RWPE2 (cell line): ENCODE results near the gene ATP1B1.
"Not testable (repeated sequence)": the region's sequence is repeated elsewhere in the genome, so short reads cannot be mapped to it uniquely, and the experiment has no call there.

Experiments used
- ATAC-seq: fragments of 200-7000 bp; cut with Tn5 transposase; 3 replicates; pipeline ENCODE4 v1.9.1; 2021; ENCODE audit warnings: low read depth
- DNase-seq: peaks from one replicate; pipeline ENCODE4 v3.0.0-alpha.2; 2020; ENCODE audit warnings: low spot score
- H3K27ac ChIP-seq: fragments of 450-650 bp; 2 replicates; pipeline ENCODE4 v1.5.1; 2017; ENCODE audit warnings: mild to moderate bottlenecking; ENCODE audit not compliant: poor library complexity, severe bottlenecking
- H3K27me3 ChIP-seq: fragments of 250-450 bp; sonication (Bioruptor Pico); 2 replicates; pipeline ENCODE4 v1.5.1; 2021; ENCODE audit warnings: mild to moderate bottlenecking, moderate library complexity; ENCODE audit not compliant: insufficient read depth, poor library complexity, severe bottlenecking
- H3K36me3 ChIP-seq: fragments of 250-450 bp; sonication (Bioruptor Pico); 2 replicates; pipeline ENCODE4 v1.5.1; 2020; ENCODE audit warnings: low read depth, mild to moderate bottlenecking, moderate library complexity
- H3K4me1 ChIP-seq: fragments of 250-450 bp; sonication (Bioruptor Pico); 2 replicates; pipeline ENCODE4 v1.5.1; 2021; ENCODE audit warnings: mild to moderate bottlenecking, moderate library complexity; ENCODE audit not compliant: insufficient read depth, poor library complexity, severe bottlenecking
- H3K4me3 ChIP-seq: fragments of 250-450 bp; sonication (Bioruptor Pico); 2 replicates; pipeline ENCODE4 v1.5.1; 2021; ENCODE audit warnings: mild to moderate bottlenecking, moderate library complexity; ENCODE audit not compliant: severe bottlenecking
- H3K9me3 ChIP-seq: fragments of 250-450 bp; sonication (Bioruptor Pico); 2 replicates; pipeline ENCODE4 v1.5.1; 2021; ENCODE audit warnings: mild to moderate bottlenecking, moderate library complexity; ENCODE audit not compliant: severe bottlenecking
- CTCF ChIP-seq: fragments of 450-650 bp; IDR thresholded peaks from one replicate; pipeline ENCODE4 v1.5.1; 2017; ENCODE audit warnings: mild to moderate bottlenecking, moderate library complexity; ENCODE audit not compliant: poor library complexity, severe bottlenecking

Gene ATP1B1

GRCh38 chr1:169124459-169124858, 18.0 kb downstream of the ATP1B1 start:
- no peak for TF ChIP-seq CTCF
- H3K27ac ChIP-seq: no peak overlapping the region
- H3K27me3 ChIP-seq: no peaks in the 10 kb centered on the region
- no peak for ATAC-seq
- H3K4me3 ChIP-seq: no peak overlapping the region
- peaks cover 2% of the 10 kb centered on the region for H3K4me1 ChIP-seq
- peaks cover 79% of the 10 kb centered on the region for H3K36me3 ChIP-seq
- H3K9me3 ChIP-seq: no peaks in the 10 kb centered on the region
- DNase-seq: no peak

- peaks cover 84% of the 10 kb centered on the region for H3K36me3 ChIP-seq
- not testable (repeated sequence) for ATAC-seq
These were observed 19.1 kb downstream of the ATP1B1 start for GRCh38 chr1:169125597-169125996.

GRCh38 chr1:169126335-169126734, 19.8 kb downstream of the ATP1B1 start:
- Histone ChIP-seq H3K27me3 (no peaks in the 10 kb centered on the region), H3K36me3 (peaks cover 86% of the 10 kb centered on the region), H3K4me3 (no peak overlapping the region), H3K4me1 (no peaks in the 10 kb centered on the region), H3K27ac (no peak overlapping the region), H3K9me3 (no peaks in the 10 kb centered on the region)
- no peak for DNase-seq
- no peak for TF ChIP-seq CTCF
- ATAC-seq: no peak

More at GRCh38 chr1:169125597-169125996, 19.1 kb downstream of the ATP1B1 start:
- not testable (repeated sequence) for H3K4me3 ChIP-seq, H3K9me3 ChIP-seq, DNase-seq, H3K4me1 ChIP-seq, H3K27me3 ChIP-seq, H3K27ac ChIP-seq

GRCh38 chr1:169127305-169127704, 20.8 kb downstream of the ATP1B1 start:
- H3K4me1 ChIP-seq: peaks cover 3% of the 10 kb centered on the region
- H3K27ac ChIP-seq: no peak overlapping the region
- no peak overlapping the region for H3K4me3 ChIP-seq
- no peaks in the 10 kb centered on the region for H3K9me3 ChIP-seq
- ATAC-seq (no peak), DNase-seq (no peak)
- H3K27me3 ChIP-seq: no peaks in the 10 kb centered on the region
- H3K36me3 ChIP-seq: peaks cover 88% of the 10 kb centered on the region
- TF ChIP-seq CTCF: no peak

GRCh38 chr1:169128562-169128961, 22.1 kb downstream of the ATP1B1 start:
- Histone ChIP-seq H3K9me3 (no peaks in the 10 kb centered on the region), H3K4me1 (peaks cover 8% of the 10 kb centered on the region), H3K36me3 (peaks cover 94% of the 10 kb centered on the region), H3K27ac (no peak overlapping the region), H3K4me3 (no peak overlapping the region), H3K27me3 (no peaks in the 10 kb centered on the region)
- TF ChIP-seq CTCF: no peak
- ATAC-seq (no peak), DNase-seq (no peak)
